GM20000 (cell line): ENCODE data around the gene HACD2.
A peak's percentile ranks its signal among the peaks of the same experiment; 100 is the strongest.

Experiments used
- DNase-seq: peaks from one replicate; pipeline ENCODE4 v3.0.0; 2012; ENCODE audit warnings: low spot score
- TF ChIP-seq, protein P1 (sequence below): IDR thresholded peaks from 2 replicates; pipeline ENCODE4 v1.5.1; 2012; ENCODE audit warnings: mild to moderate bottlenecking, control low read depth; ENCODE audit errors: extremely low read depth, missing control alignments

Gene HACD2

DNA sequence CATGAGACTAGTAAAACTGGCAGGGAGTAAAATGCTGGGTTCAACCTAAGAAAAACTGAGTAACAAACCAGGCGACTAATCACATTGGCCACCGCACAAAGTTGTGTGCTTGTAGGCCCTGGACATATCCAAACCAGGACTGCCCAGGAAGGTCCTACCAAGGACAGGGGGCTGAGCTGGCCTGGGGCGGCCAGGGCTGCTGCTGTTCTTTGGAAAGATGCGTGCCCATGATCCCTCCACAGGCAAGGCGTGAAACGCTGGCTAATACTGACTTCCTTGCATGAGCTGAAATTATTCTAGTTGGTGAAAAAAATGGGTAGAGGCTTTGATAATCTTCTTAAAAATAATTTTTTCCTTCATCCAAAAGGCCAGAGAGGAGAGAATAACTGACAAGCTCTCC lies 79.0 kb downstream of the HACD2 start:
- TF ChIP-seq, protein P1, sequence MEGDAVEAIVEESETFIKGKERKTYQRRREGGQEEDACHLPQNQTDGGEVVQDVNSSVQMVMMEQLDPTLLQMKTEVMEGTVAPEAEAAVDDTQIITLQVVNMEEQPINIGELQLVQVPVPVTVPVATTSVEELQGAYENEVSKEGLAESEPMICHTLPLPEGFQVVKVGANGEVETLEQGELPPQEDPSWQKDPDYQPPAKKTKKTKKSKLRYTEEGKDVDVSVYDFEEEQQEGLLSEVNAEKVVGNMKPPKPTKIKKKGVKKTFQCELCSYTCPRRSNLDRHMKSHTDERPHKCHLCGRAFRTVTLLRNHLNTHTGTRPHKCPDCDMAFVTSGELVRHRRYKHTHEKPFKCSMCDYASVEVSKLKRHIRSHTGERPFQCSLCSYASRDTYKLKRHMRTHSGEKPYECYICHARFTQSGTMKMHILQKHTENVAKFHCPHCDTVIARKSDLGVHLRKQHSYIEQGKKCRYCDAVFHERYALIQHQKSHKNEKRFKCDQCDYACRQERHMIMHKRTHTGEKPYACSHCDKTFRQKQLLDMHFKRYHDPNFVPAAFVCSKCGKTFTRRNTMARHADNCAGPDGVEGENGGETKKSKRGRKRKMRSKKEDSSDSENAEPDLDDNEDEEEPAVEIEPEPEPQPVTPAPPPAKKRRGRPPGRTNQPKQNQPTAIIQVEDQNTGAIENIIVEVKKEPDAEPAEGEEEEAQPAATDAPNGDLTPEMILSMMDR, result no peak
- DNase-seq, result no peak

DNA sequence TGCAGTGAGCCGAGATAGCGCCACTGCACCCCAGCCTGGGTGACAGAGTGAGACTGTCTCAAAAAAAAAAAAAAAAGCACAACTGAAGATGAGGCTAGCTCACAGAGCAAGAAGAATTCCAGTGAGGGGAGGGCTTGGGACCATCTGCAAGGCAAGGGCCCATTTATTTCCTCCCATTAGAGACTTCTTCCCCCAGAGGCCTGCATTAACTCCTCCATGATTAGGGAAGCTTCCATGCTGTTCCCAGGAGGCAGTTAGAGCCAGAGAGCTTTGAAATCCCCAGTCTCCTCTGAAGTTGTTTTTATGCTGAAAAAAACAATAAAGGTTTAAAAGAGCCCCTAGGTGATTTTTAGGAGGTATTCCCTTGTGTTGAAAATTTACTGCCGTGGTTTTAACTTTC lies 81.7 kb downstream of the HACD2 start:
- TF ChIP-seq, protein P1, result no peak
- DNase-seq, result no peak

DNA sequence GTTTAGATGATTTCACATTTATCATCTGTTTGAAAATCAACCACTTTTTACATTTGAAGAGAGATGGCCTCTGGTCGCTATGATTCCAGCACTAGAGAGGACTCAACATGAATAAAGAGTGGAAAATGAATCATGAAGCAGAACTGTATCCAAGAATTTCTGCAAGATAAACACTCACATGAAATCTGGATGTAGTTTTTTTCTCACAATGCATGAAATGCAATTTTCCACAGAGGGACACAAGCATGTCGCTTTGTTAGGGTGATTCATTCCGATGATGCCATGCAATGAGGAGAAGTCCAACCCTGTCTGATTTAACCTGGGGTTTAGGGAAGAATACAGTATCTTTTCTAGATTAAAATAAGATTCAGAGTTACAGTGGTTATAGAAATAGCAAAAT lies 85.5 kb downstream of the HACD2 start:
- no peak for DNase-seq
- TF ChIP-seq, protein P1, result no peak

DNA sequence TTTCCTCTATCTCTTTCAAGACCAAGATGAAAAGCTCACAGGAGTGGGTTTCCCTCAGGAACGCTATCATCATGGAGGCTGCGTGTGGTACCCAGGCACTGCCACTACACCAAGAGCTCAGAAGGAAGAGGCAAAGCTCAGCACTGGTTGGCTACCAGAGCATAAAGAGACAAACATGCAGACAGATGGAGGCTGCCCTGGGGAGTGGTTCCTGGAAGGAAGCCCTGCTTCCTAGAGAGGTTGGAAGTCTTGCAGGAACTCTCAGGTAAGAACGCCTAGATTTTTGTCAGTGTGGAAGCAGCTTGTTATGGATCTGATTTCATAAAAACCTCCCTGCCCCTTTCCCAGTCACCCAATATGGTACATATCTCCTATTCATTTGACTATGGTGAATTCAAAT lies 86.1 kb downstream of the HACD2 start:
- TF ChIP-seq, protein P1, result no peak
- no peak for DNase-seq

DNA sequence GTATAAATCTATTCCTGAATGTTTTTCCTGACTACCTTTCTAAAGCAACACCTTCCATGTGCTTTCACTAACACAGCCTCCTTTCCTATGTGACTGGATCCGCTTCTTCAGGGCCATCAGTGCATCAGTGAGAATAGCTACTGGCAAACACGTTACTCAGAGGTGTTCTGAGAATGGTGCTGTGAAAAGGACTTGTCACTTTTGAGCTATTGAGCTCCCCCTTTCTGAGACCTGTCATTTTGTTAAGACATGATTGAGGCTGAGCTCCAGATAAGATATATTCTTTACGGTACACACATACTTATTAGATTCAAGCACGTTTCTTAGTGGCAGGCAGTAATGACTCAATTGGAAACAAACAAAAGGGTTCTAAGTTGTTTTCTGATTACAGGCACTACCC lies 90.9 kb downstream of the HACD2 start:
- TF ChIP-seq, protein P1, result no peak
- no peak for DNase-seq

DNA sequence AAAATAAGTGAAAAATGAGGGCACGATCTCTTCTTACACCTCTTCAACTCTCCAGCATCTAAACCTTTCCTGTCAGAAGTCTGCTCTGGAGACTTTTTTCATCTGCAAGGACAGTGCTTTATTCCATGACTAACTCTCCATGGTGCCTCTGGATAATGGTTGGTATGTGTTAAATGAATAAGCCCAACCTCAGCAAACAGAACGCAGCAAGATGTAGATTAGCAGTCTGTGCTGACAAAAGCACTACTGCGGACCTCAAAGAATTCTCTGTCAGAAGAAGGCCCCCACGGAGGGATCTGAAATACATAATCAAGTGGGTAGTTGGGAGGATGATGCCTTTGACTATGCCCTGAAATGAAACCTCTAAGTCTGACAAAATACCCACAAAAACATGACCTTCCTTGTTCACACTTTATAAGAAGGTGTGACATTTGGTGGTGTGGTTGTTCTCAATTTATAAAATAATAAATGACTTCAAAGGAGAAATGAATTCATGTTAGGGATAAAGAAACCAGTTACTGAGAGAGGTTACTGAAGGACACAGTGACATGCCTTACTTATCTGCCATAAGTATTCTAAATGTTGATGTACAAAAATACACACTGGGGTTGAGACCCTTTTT lies 92.8 kb downstream of the HACD2 start:
- DNase-seq, result no peak
- TF ChIP-seq, protein P1, result no peak

DNA sequence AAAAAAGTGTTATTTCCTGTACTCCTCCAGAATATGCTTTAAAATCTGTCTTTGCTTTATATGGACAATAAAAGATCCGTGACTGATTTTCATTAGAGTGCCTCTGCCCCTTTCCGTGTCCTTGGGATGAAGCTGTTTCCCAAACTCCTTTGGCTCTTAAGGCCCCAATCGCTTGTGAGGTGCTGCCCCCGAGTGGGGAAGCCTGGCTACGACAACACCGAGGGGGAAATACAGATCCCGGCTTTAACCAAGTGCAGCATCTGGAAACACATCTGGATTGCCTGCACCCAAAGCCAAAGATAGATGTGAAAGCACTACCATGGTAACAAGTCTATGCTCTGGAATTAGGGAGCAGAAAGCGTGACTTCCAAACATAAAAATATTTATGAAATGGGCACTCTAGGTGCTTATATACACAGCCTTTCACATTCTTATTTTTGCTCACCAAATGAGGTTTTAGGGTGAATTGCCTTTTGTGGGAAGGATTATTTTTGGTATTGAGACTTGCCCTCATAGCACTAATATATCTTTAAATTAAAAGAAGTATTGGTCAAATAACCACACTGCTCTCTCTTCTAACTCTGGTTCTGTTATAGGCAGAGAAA lies 95.4 kb downstream of the HACD2 start:
- peak; percentile 62 for DNase-seq
- TF ChIP-seq, protein P1, result peak; percentile 73
